ENCODE results near the gene NOS3.
"Not testable (repeated sequence)": the region's sequence is repeated elsewhere in the genome, so short reads cannot be mapped to it uniquely, and the experiment has no call there.

NOS3 gene

DNA sequence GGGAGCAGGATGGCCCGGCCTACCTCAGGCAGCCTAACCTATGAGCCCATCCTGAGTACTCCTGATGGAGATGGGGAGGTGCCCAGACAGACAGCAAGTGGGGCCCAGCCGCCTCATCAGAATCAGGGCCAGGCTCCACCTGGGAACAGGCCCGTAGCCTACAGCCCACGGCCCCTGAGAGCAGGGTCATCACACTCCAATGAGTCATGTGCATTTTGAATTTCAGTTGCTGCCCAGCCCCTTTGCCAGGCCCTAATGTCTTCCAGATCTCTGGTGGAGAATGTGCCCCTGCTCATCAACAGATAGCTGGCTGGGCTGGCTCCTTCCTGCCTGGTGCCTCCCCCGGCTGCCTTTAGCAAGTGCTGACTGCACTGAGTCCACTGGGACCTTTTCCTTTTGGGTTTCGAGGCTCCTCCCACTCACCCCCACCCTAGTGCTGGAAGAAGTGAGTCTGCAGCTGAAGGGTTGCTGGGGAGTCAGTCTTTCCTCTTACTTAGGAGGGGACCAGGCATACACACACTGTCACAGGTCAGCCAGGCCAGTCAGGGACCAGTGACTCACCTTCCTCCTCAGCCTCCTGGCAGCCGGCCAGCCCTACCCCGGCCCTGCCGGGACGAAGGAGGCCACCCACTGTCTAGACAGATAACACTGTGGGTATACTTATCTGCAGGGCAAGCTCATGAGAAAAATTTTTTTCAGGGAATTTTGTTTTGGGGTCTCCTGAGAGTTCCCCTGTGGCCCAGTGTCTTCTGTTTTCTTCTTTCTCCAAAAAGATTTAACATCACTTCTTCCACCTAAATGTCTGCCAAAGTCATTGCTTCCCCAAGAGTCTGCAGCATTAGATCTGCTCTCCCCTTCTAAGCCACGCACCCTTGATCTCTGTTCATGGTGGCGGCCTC lies 48.4 kb downstream of the NOS3 start:
- peak; percentile 63 for DNase-seq (ENCODE audit: low read depth)

DNA sequence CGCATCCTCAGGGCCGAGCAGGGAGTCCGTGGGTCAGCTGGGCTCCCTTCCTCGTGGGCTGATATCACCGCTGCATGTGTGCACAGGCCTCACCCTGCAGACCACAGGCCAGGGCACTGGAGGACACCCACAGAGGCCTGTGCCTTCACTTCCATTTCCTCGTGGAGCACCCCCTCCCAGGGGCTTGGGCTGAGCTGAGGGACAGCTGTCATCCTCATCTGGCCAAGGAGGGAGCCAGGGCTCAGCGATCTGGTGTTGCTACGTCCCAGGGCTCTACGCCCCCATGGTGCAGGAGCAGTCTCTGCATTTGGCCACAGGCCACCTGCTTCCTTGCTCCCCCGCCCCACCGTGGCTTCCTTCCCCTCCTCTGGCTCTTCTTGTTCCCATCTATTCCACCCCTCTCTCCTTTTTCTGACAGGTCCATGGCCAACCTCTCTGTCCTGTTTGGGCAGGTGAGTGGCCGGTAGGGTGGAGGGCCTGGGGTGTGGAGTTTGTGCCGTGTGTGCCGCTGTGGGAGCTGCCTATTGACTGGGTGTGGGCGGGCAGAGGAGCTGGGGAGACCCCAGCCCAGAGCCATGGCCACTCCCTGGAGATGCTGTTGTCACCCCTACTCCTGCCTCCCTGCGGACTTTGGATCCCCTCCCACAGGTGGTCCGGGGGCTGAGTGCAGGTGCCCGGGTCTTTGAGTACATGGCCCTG lies 49.2 kb downstream of the NOS3 start:
- DNase-seq (ENCODE audit: low read depth): no peak

DNA sequence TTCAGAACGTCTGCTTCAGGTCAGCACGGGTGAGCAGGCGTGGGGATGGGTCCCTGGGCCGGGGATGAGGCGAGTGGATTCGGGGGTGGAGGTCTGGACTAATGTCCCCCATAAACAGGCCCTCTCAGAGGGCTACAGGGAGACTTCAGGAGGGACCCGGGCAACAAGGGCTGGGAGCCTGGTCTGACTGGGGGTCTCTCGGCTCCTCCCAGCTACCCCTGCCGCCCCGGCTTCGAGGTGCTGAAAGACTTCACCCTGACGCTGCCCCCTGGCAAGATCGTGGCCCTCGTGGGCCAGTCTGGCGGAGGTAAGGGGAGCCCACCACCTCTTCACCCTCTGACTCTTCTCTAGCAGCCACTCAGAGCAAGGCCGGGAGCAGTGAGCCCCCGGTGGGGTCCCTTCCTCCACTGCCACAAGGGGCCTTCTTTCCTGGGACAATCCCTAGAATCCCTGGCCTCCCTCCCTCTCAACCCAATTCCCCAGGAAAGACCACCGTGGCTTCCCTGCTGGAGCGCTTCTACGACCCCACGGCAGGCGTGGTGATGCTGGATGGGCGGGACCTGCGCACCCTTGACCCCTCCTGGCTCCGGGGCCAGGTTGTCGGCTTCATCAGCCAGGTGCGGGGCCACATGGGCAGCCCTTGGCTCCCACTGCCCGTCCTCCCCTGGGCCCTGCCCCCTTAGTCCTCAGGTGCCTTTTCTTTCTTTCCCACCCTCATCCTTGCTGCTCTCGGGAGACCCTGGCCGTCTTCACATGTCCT lies 50.0 kb downstream of the NOS3 start:
- DNase-seq (ENCODE audit: low read depth): no peak

DNA sequence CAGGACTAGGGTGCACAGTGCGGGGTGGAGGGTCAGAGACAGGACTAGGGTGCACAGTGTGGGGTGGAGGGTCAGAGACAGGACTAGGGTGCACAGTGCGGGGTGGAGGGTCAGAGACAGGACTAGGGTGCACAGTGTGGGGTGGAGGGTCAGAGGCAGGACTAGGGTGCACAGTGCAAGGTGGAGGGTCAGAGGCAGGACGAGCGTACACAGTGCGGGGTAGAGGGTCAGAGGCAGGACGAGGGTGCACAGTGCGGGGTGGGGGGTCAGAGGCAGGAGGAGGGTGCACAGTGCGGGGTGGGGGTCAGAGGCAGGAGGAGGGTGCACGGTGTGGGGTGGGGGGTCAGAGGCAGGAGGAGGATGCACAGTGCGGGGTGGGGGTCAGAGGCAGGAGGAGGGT lies 52.6 kb downstream of the NOS3 start:
- not testable (repeated sequence) for DNase-seq (ENCODE audit: low read depth)

DNA sequence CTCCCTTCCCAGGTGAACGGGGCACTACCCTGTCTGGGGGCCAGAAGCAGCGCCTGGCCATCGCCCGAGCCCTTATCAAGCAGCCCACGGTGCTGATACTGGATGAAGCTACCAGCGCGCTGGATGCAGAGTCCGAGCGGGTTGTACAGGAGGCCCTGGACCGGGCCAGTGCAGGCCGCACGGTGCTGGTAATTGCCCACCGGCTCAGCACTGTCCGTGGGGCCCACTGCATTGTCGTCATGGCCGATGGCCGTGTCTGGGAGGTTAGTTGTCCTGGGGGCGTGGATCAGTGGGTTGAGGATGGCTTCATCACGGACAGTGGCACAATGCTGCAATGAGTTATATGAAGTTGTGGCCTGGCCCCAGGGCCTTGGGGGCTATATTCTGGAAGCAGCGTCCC lies 53.1 kb downstream of the NOS3 start:
- no peak for DNase-seq (ENCODE audit: low read depth)

DNA sequence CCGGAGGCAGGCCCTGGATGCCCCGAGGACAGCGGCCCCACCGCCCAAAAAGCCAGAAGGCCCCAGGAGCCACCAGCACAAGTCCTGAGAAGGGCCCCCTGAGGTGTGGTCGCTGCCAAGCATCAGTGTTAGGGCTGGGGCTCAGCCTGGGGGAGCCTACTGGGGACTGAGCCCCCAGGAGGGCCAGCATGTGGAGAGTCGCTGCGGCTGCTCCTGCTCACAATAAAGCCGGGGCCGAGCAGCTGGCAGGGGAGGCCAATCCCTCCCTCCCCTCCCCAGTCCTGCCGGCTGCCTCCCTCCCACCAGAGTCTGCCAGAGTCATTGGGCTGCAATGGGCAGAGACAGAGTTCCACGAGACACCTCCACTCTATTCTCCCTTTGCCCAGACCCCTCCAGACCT lies 54.4 kb downstream of the NOS3 start:
- DNase-seq (ENCODE audit: low read depth): no peak

DNA sequence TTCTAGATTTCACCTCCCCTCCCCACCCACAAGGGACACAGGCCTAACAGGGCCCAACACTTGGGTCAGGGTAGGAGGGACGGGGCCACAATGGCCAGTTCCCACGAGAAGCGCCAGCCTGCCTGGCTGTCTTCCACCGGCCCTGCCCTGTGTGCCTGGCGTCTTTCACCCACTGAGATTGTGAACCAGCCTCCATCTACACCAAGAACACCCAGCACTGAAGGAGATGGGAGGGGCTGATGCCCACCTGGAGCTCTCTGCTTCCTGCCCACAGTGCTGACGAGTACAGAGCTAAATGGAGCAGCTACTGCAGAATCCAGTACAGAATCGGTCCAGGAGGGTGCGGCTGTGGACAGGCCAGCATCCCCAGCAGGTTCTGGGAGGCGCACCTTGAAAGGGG lies 55.1 kb downstream of the NOS3 start:
- DNase-seq (ENCODE audit: low read depth): no peak

DNA sequence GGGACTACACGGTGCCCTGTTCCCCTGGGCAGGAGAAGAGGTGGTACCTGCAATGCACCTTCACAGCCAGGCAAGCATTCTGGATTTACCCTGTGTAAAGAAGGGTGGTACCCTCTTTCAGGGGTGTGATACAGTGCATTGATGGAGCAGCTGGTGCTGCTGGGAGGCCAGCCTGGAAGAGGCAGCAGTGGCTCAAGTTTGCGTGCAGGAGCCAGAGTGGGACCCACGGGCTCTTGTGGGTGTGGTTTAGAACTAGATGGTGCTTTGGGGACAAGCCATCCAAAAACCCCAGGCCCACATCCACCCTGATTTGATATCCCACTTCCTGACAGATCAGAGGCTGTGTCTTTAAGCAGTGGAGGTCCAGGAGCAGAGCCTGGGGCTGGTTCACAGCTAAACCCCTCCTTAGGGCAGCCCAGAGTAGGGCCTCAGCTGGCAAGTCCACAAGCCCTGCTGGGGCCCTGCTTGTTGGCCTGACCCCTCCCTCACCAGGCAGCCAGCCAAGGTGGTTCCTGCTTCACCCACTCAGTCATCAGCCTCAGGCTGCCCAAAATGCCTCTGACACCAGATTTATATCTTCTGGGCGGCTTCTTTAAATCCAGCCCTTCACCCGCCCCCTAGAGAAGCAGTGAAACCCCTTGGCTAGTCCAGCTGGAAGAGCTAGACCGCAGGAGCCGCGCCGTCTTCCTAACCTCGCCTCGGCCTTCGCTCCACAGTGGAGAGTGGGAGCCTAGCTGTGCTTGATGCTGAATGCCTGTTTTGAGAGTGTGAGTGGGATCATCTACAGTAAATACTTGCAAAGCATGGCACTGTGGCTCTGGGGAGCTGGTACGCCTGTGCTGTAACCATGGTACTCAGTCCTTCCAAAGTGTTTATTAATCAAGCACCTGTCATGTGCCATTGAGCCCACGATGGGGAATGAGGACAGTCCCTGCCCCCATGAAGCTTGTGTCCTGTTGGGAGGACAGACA lies 56.1 kb downstream of the NOS3 start:
- DNase-seq (ENCODE audit: low read depth): no peak

DNA sequence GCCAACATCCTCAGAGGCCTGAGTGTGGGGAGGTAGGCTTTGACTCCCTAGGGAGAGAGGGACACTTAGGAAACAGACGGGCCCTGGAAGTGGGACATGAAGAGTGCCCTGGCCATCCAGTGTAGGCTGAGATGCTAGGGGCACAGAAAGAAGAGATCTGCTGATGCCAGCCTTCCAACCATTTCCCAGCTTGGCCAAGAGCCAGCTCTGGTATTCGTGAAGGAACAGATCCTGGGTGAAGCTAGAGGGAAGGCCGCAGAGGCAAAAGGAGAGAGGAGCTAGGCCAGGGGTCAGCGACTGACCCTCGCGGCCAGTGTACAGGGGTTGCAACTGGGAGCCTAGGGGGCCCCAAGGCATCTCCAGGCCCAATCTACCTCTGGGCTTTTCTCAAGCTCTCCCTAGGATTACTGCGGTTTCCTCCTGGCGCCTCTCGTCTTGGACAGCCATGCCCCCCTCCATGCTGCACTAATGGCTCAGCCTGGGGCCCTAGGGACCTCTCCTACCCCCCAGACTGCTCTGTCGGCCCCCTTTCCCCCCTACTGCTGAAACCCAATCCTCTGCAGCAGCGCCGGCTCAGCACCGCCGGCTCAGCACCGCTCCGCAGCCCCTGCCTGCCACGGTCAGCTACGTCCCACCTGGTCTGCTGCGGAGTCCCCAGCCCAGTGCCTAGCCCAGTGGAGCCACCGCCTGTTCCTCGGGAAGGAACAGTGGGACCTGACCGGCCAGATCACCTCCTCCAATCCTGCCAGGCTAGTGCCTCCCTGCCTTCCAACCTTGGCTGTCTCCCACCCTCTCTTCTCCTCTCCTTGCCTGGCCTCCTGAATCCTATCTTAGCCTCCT lies 57.4 kb downstream of the NOS3 start, which contains the start of gene ASIC3:
Gene ASIC3, plus strand, starts transcription at position 556 of the 840 bp plus-strand sequence. CDS start 355 bp downstream, outside the sequence.
- DNase-seq (ENCODE audit: low read depth): no peak

DNA sequence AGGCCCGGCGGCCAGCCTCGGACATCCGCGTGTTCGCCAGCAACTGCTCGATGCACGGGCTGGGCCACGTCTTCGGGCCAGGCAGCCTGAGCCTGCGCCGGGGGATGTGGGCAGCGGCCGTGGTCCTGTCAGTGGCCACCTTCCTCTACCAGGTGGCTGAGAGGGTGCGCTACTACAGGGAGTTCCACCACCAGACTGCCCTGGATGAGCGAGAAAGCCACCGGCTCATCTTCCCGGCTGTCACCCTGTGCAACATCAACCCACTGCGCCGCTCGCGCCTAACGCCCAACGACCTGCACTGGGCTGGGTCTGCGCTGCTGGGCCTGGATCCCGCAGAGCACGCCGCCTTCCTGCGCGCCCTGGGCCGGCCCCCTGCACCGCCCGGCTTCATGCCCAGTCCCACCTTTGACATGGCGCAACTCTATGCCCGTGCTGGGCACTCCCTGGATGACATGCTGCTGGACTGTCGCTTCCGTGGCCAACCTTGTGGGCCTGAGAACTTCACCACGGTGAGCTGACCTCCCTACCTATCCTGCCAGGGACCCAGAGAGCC lies 58.2 kb downstream of the NOS3 start:
- no peak for DNase-seq (ENCODE audit: low read depth)

DNA sequence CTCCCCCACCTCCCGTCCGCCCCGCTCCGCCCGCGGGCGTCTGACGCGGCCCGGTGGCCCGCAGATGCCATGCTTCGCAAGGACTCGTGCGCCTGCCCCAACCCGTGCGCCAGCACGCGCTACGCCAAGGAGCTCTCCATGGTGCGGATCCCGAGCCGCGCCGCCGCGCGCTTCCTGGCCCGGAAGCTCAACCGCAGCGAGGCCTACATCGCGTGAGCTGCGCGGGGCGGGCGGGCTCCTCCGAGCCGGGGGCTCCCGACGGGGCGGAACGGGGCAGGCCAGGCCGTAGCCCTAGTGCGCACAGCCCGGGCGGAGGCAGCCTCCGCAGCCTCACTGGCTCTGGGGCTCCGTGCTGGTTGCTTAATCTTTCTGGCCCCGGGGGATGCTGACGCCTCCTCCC lies 60.3 kb downstream of the NOS3 start:
- no peak for DNase-seq (ENCODE audit: low read depth)

DNA sequence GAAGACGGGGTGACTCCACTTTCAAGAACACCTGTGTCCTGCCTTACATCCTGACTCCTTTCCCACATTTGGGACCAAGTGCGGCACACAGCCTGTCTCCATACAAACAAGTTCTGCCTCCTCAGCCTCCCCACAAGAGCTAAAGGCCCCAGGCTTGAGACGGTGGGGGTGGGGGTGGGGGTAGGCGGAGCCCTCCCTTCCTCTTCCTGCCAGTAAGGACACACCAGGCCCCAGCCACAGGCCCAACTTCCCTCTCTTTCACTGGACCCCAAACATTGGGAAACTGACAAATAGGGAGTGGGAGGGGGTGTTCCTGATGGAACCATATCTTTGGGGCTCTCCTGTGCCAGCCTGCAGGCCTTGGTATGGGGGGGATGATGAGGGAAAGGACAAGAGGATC lies 62.3 kb downstream of the NOS3 start:
- no peak for DNase-seq (ENCODE audit: low read depth)

DNA sequence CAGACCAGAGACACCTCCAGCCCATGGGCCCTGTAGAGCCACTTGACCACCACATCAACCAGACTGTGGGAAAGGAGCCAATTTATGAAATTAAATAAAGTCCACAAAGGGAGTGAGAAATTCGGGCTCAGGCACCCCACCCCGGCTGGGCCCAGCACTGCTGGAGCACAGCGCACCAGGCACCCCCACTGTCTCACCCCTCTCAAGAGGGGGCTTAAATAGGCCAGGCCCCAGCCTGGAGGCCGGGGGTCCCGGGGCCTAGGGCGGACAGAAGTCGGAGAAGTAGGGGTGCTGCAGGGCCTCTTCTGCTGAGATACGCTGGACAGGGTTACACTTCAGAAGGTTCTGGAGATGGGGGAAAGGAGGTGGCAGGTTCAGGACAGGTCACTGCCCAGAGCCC lies 62.9 kb downstream of the NOS3 start:
- DNase-seq (ENCODE audit: low read depth): no peak

DNA sequence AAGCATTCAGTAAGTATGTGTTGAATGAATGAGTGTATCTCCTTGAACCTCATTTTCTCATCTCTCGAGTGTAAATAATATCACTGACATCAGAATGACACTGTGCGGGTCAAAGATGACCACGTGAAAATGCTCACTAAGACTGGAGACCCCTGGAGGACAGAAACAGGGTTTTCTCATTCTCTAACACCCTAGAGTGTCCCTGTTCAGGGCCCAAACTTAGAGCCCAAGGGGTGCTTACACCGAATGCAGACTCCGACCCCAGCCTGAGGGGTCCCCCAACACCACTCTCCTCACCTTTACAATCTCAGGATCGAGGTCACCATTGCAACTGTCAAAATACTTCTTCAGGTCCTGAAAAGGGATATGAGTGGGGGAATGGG lies 65.5 kb downstream of the NOS3 start:
- DNase-seq (ENCODE audit: low read depth): no peak

DNA sequence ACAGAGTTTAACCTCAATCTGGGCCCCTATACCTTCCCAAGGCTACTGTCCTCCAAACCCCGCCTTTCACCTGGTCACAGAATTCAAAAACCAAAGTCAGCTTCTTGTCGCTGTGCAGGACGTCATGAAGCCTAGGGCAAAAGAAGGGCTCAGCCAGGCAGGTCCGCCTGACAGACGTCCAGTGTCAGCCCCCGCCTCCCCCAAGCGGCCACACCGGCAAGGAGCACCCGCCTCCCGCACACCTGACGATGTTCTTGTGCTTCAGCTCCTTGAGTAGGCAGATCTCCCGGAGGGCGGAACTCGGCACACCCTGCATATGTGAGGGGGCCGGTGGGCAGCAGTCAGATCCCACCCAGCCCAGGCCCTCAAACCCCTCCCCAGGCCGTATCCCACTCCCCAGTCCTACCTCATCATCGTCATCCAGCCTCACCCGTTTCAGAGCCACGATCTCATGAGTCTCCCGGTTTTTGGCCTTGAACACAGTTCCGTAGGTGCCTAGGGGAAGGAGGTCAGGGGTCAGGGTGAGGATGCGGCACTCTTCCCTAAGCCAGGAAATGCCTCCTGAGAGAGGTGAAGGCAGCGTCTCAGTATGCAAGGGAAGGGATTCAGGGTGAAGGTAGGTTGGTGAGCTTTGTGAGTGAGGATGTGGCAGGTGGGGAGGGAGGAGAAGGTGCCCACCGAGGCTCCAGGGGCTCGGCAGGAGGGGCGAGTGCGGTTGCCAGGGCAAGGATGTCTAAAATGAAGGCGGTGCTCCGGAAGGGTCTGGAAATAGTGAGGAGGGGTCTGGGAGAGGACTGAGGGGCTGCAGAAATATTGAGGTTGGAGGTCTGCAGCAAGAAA lies 66.1 kb downstream of the NOS3 start:
- DNase-seq (ENCODE audit: low read depth): no peak

DNA sequence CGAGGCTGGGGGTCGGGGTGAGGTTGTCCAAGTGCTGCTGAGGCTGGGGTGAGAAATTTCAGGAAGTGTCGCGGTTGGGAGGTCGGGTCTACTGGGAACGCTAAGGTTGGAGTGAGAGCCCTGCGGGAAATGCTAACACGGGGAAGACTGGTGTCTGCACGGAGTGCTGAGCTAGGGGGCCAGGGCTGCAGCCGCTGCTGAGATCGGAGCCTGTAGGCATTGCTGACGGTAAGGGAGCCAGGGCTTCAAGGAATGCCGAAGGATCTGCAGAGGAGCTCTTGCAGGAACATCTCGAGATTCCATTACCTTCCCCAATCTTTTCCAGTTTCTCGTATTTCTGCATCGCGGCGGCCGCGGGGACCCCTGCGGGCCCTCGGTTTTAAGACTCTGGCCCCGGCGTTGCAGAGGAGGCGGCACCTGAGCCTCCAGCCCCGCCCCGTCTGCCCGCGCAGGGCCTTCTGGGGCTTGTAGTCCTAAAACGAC lies 66.7 kb downstream of the NOS3 start, which contains the start of gene CDK5:
Gene CDK5, minus strand, starts transcription at position 392 of the 483 bp plus-strand sequence. Its CDS starts 49 bp downstream, at position 343.
- no peak for DNase-seq (ENCODE audit: low read depth)

DNA sequence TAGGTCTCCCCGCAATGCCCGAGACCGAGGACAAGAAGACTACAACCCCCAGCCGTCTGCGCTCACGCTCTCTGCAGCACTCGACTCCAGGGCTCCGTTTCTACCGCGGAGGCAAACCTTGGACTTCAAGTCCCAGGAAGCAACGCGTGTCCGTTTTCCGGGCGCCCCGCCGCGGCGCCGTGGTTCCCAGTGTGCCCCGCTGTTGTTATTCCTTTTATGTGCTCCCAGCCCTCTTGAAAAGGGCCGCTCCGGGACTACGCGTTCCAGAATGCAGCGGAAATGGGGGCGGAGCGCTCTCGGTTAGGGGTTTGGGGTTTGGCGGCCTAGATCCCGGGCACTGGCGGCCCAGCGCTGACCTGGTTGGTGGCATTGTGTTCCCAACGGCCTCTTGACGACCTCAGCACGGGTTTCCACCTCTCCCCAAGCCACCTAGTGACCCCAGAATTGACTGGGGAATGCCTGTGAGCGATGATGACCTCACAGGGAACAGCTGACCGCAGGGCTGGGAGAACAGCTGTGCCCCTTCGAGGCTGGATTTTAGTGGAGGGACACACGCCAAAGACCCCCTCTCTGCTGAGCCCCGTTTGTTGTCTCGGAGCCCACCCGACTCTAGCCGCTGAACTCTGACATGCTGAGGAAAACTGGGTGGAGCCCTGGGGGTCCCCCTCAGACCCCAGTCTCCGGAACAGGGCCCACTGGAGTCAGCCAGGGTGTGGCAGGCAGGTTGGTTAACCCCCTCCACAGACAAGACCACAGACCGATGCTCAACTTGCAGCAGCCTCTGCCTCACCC lies 67.4 kb downstream of the NOS3 start:
- peak; percentile 100 for DNase-seq (ENCODE audit: low read depth)

DNA sequence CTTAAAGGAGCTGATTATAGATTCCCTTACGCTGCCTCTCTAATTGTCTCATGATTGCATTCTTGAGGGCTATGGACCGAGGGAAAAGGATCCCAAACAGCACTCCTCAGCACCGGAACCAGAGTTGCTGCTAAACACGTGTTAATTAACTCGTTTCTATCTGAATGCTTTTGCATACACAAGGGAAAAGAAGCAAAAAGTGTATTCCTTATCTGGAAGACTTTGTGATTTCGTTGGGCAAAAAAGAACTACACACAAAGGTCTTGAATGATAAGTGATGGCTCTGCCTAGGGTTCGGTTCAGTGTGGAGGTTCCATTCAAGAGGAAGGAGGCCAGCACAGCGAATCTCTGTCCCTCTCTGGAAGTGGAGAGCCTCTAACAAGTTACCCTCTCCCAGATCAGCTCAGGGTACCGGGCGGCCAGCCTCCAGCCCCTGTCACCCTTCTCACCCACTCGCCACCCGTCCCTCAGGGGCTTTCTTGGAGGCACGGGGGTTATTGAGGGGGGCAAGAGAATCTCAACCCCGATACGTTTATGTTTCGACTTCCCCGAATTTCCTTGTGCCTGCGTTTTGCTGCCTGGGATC lies 68.1 kb downstream of the NOS3 start:
- DNase-seq (ENCODE audit: low read depth): no peak

Measured in GM04504 (cell line).